Sigmoid colon (tissue), 3 donors: ENCODE results near the gene CEP250.

ENCODE experiments used
- POLR2A ChIP-seq, 2 donors: fragments of 450-650 bp; IDR thresholded peaks; one replicate each; pipeline ENCODE4 v1.6.1; 2016; ENCODE audit warnings: antibody characterized with exemption in 2 of 2, mild to moderate bottlenecking in 2 of 2, moderate library complexity in 2 of 2
- TF ChIP-seq, protein P1 (sequence below), 4 experiments: fragments of 450-650 bp in 3 of 4; fragments of 200-600 bp in 1 of 4; IDR thresholded peaks; one replicate each; pipeline ENCODE4 v1.5.1; 2016 to 2019; ENCODE audit warnings: antibody characterized with exemption in 4 of 4, mild to moderate bottlenecking in 3 of 4, moderate library complexity in 2 of 4

DNA sequence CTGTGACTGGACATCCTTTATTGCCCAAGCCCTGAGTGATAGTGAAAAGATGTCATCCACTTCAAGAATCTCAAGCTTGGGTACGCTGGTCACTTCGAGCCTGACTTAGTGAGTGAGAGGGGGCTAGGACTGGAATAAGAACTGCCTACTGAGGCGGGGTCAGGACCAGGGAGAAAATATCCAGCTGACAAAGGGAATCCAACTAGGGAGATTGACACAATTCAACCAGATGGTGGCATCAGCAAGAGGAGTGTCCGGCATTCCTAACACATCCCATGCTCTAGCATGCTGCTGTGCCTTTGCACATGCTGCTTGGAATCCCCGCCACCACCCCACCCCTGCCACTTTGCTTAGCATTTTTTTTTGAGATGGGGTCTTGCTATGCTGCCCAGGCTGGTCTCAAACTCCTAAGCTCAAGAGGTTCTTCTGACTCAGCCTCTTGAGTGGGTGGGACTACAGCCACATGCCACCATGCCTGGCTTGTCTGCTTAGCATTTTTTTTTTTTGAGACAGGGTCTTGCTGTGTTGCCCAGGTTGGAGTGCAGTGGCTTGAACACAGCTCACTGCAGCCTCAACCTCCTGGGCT, 6.5 kb upstream of the CEP250 start:
- TF ChIP-seq POLR2A (IDR thresholded peaks at IDR 0.05), result no peak
- TF ChIP-seq, protein P1, sequence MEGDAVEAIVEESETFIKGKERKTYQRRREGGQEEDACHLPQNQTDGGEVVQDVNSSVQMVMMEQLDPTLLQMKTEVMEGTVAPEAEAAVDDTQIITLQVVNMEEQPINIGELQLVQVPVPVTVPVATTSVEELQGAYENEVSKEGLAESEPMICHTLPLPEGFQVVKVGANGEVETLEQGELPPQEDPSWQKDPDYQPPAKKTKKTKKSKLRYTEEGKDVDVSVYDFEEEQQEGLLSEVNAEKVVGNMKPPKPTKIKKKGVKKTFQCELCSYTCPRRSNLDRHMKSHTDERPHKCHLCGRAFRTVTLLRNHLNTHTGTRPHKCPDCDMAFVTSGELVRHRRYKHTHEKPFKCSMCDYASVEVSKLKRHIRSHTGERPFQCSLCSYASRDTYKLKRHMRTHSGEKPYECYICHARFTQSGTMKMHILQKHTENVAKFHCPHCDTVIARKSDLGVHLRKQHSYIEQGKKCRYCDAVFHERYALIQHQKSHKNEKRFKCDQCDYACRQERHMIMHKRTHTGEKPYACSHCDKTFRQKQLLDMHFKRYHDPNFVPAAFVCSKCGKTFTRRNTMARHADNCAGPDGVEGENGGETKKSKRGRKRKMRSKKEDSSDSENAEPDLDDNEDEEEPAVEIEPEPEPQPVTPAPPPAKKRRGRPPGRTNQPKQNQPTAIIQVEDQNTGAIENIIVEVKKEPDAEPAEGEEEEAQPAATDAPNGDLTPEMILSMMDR (IDR thresholded peaks at IDR 0.05), result no peak
